Adrenal gland (tissue), 12 donors: ENCODE measurements around the gene PRPF8. TPM values are rescaled to one million over a fixed set of nuclear protein-coding genes. Genes with fewer than 3 reads are reported as not detected.

Experiments used
- DNase-seq, 7 donors: peaks; one replicate each; pipeline ENCODE4 v3.0.0-alpha.2; 2019 to 2020
- H3K27ac ChIP-seq, 5 donors: fragments of 200-600 bp; sonication (generic) in 4 of 5; 1 replicate in 3 of 5; 2 replicates in 2 of 5; pipeline versions ENCODE4 v1.5.1 to v1.8.0; 2016 to 2020; ENCODE audit warnings: mild to moderate bottlenecking in 1 of 5
- H3K27me3 ChIP-seq: fragments of 200-600 bp; 2 replicates; pipeline ENCODE4 v1.8.0; 2021
- H3K36me3 ChIP-seq, 2 donors: fragments of 200-600 bp; replicated peaks in 1 of 2; 1 replicate in 1 of 2; 2 replicates in 1 of 2; pipeline versions ENCODE4 v1.5.1 to v1.8.0; 2018 to 2022
- H3K4me1 ChIP-seq, 2 donors: fragments of 200-600 bp; replicated peaks in 1 of 2; 1 replicate in 1 of 2; 2 replicates in 1 of 2; pipeline versions ENCODE4 v1.5.1 to v1.8.0; 2018 to 2021
- H3K4me3 ChIP-seq, 4 donors: fragments of 200-600 bp; sonication (generic) in 3 of 4; one replicate each; pipeline ENCODE4 v1.5.1; 2016 to 2018
- H3K9me3 ChIP-seq, 3 donors: fragments of 200-600 bp; sonication (generic) in 1 of 3; replicated peaks in 1 of 3; 1 replicate in 2 of 3; 2 replicates in 1 of 3; pipeline versions ENCODE4 v1.5.1 to v1.8.0; 2016 to 2021
- POLR2A ChIP-seq, 2 donors: fragments of 450-650 bp; IDR thresholded peaks; one replicate each; pipeline ENCODE4 v1.6.1; 2017; ENCODE audit warnings: antibody characterized with exemption in 2 of 2, mild to moderate bottlenecking in 2 of 2, moderate library complexity in 1 of 2
- WGBS, 4 donors: extraction: QIAGEN DNeasy Blood & Tissue Kit in 2 of 4; methylation state at CpG; one replicate each; pipeline versions ENCODE4 v1.1.5 to v1.1.7; 2013 to 2017; 5-methylcytosine and 5-hydroxymethylcytosine counted together
- intact Hi-C, 2 donors: fragments of 100-400 bp; cut with DNase I; formaldehyde crosslinking; loops; one replicate each; pipeline versions ENCODE4 v1.14.1 to v1.15.0; 2022 to 2023
- polyA plus RNA-seq, 3 donors: library from polyadenylated mRNA; stranded (reverse); fragments of 200-250 nt in 2 of 3; fragments of 350-450 nt in 1 of 3; fragmentation: Illumina TruSeq in 1 of 3; extraction: RNeasy Lipid Tissue Mini Kit (QIAGEN cat#74804) in 1 of 3; gene quantifications; one replicate each; pipeline ENCODE4 v1.2.3, GENCODE V29; 2013 to 2014
- total RNA-seq, 9 donors: library from RNA; depleted of rRNA in 4 of 9; stranded (reverse); fragments of >200 nt in 4 of 9; fragments of 120-200 nt in 1 of 9; fragmentation: NEBNext Ultra II Directional in 1 of 9; extraction: Animal tissue kit (Norgen Biotek cat#: 25700) in 1 of 9; gene quantifications; one replicate each; pipeline versions ENCODE4 v1.1.0 to v1.2.4, GENCODE V29; 2013 to 2023
- TF ChIP-seq, protein P1 (sequence below), 6 experiments: fragments of 450-650 bp in 4 of 6; fragments of 200-600 bp in 2 of 6; sonication (generic) in 1 of 6; IDR thresholded peaks; 1 replicate in 5 of 6; 2 replicates in 1 of 6; pipeline versions ENCODE4 v1.5.1 to v1.8.0; 2016 to 2021; ENCODE audit warnings: antibody characterized with exemption in 6 of 6, mild to moderate bottlenecking in 2 of 6, moderate library complexity in 1 of 6
- donor health status: healthy with polysubstance abuse.
- donor health status: Bipolar disorder and iron deficiency.
- donor health status: DM: yes; HTN: yes; CAD: no.
- donor health status: DM: no; HTN: no; CAD: no.
- donor health status: DM: no; HTN: no; CAD: no.
- donor health status: DM: yes; HTN: yes; CAD: no.

Gene PRPF8
- total and polyA plus RNA-seq, 12 donors = 107 to 748 (median 212) TPM

DNA sequence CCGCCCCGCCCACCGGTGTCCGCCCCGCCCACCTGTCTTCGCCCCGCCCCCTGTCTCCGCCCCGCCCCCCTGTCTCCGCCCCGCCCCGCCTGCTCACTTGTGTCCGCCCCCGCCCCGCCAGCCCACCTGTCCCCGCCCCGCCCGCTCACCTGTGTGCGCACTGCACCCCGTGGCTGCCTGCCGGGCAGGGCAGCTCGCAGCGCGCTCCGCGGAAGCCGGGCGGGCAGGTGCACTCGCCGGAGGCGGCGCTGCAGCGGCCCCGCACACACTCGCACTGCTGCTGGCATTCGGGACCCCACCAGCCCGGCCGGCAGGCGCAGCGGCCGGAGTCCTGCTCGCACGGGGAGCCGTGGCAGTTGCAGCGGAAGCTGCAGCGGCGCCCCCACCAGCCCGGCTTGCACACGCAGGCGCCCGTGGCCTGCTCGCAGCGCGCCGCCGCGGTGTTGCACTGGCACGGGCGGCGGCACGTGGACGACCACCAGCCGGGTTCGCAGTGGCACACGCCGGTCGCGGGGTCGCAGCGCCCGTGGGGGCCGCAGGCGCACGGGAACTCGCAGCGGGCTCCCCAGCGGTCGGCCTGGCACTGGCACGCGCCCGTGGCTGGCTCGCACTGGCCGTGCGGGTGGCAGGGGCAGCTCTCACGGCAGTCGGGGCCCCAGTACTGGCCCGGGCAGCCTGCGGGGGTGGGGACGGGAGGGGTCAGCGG lies 41.2 kb downstream of the PRPF8 start:
- peak; percentile 18 to 20 for TF ChIP-seq POLR2A (IDR thresholded peaks at IDR 0.05)
- TF ChIP-seq, protein P1, sequence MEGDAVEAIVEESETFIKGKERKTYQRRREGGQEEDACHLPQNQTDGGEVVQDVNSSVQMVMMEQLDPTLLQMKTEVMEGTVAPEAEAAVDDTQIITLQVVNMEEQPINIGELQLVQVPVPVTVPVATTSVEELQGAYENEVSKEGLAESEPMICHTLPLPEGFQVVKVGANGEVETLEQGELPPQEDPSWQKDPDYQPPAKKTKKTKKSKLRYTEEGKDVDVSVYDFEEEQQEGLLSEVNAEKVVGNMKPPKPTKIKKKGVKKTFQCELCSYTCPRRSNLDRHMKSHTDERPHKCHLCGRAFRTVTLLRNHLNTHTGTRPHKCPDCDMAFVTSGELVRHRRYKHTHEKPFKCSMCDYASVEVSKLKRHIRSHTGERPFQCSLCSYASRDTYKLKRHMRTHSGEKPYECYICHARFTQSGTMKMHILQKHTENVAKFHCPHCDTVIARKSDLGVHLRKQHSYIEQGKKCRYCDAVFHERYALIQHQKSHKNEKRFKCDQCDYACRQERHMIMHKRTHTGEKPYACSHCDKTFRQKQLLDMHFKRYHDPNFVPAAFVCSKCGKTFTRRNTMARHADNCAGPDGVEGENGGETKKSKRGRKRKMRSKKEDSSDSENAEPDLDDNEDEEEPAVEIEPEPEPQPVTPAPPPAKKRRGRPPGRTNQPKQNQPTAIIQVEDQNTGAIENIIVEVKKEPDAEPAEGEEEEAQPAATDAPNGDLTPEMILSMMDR (IDR thresholded peaks at IDR 0.05) = peak in 3 of 6 experiments; percentile 16 to 37 (median 25)
- H3K4me1 ChIP-seq = peaks cover 10 to 27% of the 10 kb centered on the region in 2 donors
- no peaks in the 10 kb centered on the region for H3K27me3 ChIP-seq
- intact Hi-C loops = no loop called here
- H3K9me3 ChIP-seq = no peaks in the 10 kb centered on the region
- peak in 4 of 7 donors; percentile 50 to 67 (median 54) for DNase-seq
- peak overlapping the region in 1 of 4 donors; percentile 69 for H3K4me3 ChIP-seq
- peak overlapping the region in 2 of 5 donors; percentile 62 to 79 for H3K27ac ChIP-seq
- 0 to 1% (median 1%) methylated on average over 8 to 90 of the region's 90 CpGs; no CpG with 5 or more reads in 1 of the 4 donors for WGBS, 4 donors
- no peaks in the 10 kb centered on the region for H3K36me3 ChIP-seq

DNA sequence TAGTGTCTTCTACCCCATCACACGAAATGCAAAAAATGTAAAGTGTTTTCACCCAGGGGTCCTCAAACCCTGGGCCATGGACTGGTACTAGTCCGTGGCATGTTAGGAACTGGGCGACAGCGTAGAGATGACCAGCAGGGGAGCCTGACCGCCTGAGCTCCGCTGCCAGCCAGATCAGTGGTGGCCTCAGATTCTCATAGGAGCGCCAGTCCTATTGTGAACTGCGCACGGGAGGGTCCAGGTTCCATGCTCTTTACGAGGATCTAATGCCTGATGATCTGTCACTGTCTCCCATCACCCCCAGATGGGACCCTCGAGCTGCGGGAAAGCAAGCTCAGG lies 43.6 kb downstream of the PRPF8 start:
- 83 to 89% (median 85%) methylated on average over 6 to 12 of the region's 12 CpGs for WGBS, 4 donors
- no peak for DNase-seq
- intact Hi-C loops = no loop called here

DNA sequence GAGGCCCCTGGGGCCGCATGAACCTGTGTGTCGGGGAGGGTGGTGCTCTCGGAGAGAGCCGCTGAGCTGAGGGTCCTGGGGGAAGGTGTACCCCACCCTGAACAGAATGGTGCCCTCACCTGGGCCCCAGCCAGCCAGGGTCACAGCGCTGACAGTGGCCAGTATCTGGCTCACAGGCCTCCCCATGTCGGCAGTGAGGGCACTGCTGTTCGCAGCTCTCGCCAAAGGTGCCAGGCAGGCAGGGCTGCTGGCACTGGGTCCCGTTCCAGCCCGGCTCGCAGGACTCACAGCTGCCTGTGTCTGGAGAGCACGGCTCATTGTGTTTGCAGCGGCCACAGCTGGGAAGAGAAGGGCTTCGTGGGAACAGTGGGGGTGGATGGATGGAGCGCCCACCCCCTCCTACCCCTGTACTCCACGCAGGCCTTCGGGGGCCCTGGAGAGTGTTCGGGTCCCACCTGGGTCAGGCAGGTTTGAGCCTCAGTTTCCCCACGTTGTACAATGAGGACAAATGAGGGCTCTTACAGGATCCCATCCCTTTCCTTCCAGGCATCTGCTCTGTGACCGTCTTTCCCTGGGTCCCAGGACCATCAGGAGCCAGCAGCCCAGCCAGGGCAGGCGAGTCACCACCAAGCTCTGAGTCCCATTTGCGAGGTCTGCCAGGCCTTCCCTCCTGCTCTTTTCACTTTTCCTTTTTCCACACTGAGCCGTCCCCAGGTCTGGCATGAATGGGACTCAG lies 44.2 kb downstream of the PRPF8 start:
- peaks cover 0 to 10% of the 10 kb centered on the region in 2 donors for H3K4me1 ChIP-seq
- H3K9me3 ChIP-seq = no peaks in the 10 kb centered on the region
- 72 to 76% (median 74%) methylated on average over 4 to 23 of the region's 23 CpGs for WGBS, 4 donors
- H3K4me3 ChIP-seq = no peak overlapping the region
- H3K36me3 ChIP-seq = no peaks in the 10 kb centered on the region
- intact Hi-C loops = no loop called here
- no peaks in the 10 kb centered on the region for H3K27me3 ChIP-seq
- H3K27ac ChIP-seq = no peak overlapping the region
- no peak for DNase-seq
- TF ChIP-seq POLR2A (IDR thresholded peaks at IDR 0.05) = no peak
- TF ChIP-seq, protein P1 (IDR thresholded peaks at IDR 0.05) = no peak

More for the DNA sequence above, 43.6 kb downstream of the PRPF8 start:
- Histone ChIP-seq H3K9me3 (no peaks in the 10 kb centered on the region), H3K36me3 (no peaks in the 10 kb centered on the region), H3K27me3 (no peaks in the 10 kb centered on the region), H3K4me1 (peaks cover 0 to 11% of the 10 kb centered on the region in 2 donors), H3K27ac (no peak overlapping the region), H3K4me3 (no peak overlapping the region)
- no peak for TF ChIP-seq POLR2A (IDR thresholded peaks at IDR 0.05)
- TF ChIP-seq, protein P1 (IDR thresholded peaks at IDR 0.05) = no peak

DNA sequence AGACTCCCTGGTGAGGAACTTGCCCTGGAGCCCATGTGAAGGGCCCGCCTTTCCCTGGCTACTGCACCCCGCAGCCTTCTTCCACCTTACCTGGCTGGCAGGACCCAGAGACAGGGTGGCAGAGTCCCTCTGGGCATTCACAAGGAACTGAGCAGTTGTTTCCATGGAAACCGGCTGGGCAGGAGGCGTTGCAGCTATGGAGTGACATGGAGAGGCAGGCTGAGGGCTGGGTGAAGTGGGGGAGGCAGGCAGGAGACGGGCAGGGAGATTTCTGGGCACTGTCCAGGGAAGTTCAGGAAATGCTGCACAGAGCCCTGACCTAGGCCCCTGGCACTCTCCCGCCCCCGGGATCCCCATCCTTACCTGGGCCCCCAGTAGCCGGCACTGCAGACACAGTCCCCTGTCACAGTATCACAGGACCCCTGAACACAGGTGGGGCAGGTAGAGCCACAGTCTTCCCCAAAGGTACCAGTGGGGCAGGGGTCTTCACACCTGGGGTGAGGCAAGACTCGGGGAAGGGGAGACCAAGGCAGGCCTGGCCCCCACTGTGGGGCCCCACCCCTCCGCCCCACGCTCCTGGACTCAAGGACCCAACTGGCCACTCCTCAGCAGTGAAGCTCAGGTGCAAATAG lies 45.0 kb downstream of the PRPF8 start:
- no peak overlapping the region for H3K27ac ChIP-seq
- H3K36me3 ChIP-seq = peaks cover 0 to 6% of the 10 kb centered on the region in 2 donors
- DNase-seq = peak in 1 of 7 donors; percentile 82
- H3K27me3 ChIP-seq = no peaks in the 10 kb centered on the region
- H3K9me3 ChIP-seq = no peaks in the 10 kb centered on the region
- 58 to 73% (median 71%) methylated on average over 5 to 11 of the region's 11 CpGs for WGBS, 4 donors
- no peak overlapping the region for H3K4me3 ChIP-seq
- intact Hi-C loops = no loop called here
- TF ChIP-seq, protein P1 (IDR thresholded peaks at IDR 0.05) = no peak
- TF ChIP-seq POLR2A (IDR thresholded peaks at IDR 0.05) = no peak
- H3K4me1 ChIP-seq = peaks cover 0 to 10% of the 10 kb centered on the region in 2 donors
